ENCODE measurements around the gene ANXA3.
"Not testable (repeated sequence)": the region's sequence is repeated elsewhere in the genome, so short reads cannot be mapped to it uniquely, and the experiment has no call there.

ANXA3 gene

DNA sequence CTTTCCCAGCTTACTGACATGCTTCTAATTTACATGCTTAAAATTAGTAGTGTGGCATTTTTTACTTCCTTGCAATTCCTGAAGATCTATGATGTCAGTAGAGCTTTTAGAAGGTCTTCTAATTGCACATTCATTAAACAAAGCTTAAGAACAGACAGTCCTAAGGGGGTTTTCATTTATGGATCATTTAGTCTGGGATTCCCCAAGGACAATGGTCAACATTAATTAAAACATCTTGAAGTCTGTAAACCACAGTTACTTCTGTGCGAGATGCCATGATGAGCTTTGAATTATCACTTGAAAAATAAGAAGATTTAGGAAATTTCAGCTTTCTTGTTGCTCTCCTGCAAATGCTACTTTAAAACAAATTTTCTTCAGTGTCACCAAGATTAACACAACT, 20.2 kb downstream of the ANXA3 start:
- DNase-seq (ENCODE audit: low read depth in 2 of 2), result no peak

GRCh38 chr4:78578674-78579425, 27.3 kb downstream of the ANXA3 start:
- DNase-seq (ENCODE audit: low read depth in 2 of 2), result no peak

GRCh38 chr4:78581618-78582017, 30.0 kb downstream of the ANXA3 start:
- no peak for DNase-seq (ENCODE audit: low read depth in 2 of 2)

- DNase-seq (ENCODE audit: low read depth in 2 of 2), result no peak
Measured at GRCh38 chr4:78584863-78585547, 33.4 kb downstream of the ANXA3 start.

- DNase-seq (ENCODE audit: low read depth in 2 of 2), result no peak
Measured at GRCh38 chr4:78585633-78586032, 34.1 kb downstream of the ANXA3 start.

GRCh38 chr4:78588894-78589545, 37.5 kb downstream of the ANXA3 start:
- no peak for DNase-seq (ENCODE audit: low read depth in 2 of 2)

- no peak for DNase-seq (ENCODE audit: low read depth in 2 of 2)
Measured at GRCh38 chr4:78591404-78591803, 39.8 kb downstream of the ANXA3 start.

DNA sequence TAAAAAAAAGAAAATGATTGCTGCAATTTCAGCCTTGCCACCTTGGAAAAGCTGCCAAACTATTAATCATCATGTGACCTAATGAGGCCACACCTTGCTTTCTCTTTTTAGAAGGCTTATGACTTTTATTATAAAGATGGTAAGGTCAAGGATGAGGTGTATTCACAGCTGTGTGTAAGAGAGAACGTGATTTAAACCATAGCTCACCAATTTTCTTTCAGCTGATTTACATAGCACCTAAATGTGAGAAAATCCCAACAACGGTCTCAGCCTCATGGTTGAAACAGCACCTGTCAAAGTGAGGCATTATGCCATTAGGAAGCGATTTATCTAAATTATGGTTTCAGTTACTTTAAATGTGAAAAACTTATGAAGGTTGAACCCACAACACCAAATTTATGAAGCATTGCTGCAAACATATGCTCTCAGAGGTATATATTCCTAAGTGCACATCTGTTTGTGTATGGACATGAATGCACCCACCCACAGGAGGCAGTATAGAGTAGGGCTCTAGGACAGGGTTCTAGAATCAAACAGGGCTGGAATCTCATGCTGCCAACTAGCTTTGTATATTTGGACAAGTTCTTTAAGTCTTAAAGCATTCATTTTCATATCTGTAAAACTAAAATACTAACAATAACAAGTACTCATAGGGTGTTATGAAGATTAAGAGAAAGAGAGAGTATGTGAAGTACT, 40.7 kb downstream of the ANXA3 start:
- DNase-seq (ENCODE audit: low read depth in 2 of 2), result no peak

- DNase-seq (ENCODE audit: low read depth in 2 of 2), result no peak
Measured at GRCh38 chr4:78596111-78596742, 44.7 kb downstream of the ANXA3 start.

GRCh38 chr4:78598431-78598830, 46.9 kb downstream of the ANXA3 start:
- DNase-seq (ENCODE audit: low read depth in 2 of 2), result not testable (repeated sequence)

DNA sequence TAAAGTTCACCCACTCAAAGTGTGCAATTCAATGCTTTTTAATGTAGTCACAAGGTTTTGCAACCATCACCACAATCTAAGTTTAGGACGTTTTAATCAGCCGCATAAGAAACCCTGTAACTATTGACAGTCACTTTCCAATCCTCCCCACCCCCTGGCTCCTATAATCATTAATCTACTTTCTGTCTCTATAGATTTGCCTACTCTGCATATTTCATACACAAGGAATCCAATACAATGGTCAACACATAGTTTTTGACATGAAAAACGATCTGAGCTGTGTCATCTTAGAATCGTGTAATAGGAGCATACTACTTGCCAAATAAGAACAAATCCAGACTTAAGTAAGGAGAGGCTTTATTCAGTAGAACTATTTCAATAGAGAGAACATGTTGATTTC, 47.6 kb downstream of the ANXA3 start:
- DNase-seq (ENCODE audit: low read depth in 2 of 2), result no peak

GRCh38 chr4:78599931-78600375, 48.4 kb downstream of the ANXA3 start:
- no peak for DNase-seq (ENCODE audit: low read depth in 2 of 2)

- no peak for DNase-seq (ENCODE audit: low read depth in 2 of 2)
Measured at GRCh38 chr4:78601013-78601412, 49.4 kb downstream of the ANXA3 start.

GRCh38 chr4:78602334-78602733, 50.8 kb downstream of the ANXA3 start:
- no peak for DNase-seq (ENCODE audit: low read depth in 2 of 2)

DNA sequence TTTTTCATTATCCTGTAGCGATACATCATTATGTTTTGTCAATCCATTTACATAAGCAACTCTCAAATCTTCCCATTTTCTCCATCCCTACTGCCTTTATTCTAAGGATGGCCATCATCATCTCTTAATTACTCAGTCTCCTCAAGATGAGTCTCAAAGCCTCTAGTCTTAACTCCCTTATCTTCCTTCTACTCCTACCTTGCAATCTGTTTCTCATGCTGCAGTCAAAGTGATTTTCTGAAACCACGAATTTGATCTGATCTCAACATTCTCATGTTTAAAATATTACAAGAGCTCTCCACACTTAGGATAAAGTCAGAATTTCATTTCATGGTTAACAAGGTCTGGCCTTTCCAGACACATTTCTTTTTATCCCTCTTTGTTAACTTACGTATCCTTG, 51.8 kb downstream of the ANXA3 start:
- no peak for DNase-seq (ENCODE audit: low read depth in 2 of 2)

- DNase-seq (ENCODE audit: low read depth in 2 of 2), result no peak
Measured at GRCh38 chr4:78604988-78605387, 53.4 kb downstream of the ANXA3 start.

DNA sequence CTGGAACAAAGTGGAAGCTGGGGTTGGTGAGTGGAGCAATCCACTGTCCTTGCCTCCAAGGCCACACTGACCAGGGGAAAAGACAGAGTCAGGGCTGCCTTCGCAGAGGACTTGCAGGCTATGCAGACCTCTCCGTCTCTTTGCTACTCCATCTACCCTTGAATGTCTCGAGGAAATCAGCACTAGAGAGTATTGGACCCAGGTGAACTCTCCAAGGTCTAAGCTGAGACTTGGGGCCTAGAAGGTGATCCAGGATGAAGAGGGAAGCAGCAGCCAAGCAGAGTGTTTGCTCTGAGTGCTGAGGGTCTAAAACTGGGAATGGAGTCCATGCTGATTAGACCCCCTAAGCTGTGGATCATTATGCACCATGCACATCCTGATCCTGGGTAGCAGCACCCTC, 54.5 kb downstream of the ANXA3 start:
- DNase-seq (ENCODE audit: low read depth in 2 of 2), result no peak

- DNase-seq (ENCODE audit: low read depth in 2 of 2), result no peak
Measured at GRCh38 chr4:78606530-78607095, 55.0 kb downstream of the ANXA3 start.

GRCh38 chr4:78608684-78609083, 57.1 kb downstream of the ANXA3 start:
- DNase-seq (ENCODE audit: low read depth in 2 of 2), result no peak

DNA sequence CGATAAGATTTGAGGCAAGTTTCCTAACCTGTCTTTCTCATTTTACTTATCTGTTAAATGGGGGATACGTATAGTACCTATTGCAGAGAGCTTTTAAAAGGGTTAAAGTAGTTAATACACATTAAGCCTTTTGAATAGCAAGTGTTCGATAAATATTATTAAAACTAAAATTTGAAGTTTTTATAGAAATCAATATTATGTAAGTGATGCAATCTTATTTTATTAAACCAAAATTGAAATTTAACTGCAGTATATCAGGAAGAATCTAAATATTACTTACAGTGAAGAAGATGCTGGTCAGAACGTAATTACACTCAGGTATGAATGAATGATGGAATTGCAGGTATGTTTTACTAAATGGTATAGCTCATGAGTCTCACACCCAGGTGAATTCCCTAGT, 58.0 kb downstream of the ANXA3 start:
- no peak for DNase-seq (ENCODE audit: low read depth in 2 of 2)

DNA sequence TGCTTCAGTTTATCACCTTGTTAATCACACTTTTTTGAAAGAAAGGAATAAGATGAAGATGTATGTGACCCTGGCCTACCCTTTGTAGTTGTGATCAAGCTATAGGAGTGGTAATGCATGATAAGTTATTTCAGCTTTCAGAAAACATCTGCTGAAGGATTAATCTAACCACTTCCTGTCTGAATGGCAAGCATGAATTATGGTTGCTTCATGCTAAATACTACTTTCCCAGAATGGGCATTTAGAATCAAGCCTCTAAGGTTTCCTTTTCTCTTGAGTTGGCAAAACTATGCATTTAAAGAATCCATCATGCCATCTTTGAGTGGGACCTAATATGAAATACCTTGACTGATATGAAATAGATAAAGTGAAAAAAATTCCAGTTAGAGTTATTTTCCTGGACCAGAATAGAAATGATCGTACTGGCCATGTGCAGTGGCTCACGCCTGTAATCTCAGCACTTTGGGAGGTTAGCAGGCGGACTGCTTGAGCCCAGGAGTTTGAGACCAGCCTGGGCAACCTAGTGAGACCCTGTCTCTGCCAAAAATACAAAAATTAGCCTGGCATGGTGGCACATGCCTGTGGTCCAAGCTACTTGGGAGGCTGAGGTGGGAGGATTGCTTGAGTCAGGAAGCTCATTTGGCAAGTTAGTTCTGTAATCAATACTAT, 59.1 kb downstream of the ANXA3 start:
- DNase-seq (ENCODE audit: low read depth in 2 of 2), result no peak
